Measurements from ENCODE around the gene SIRT3. TPM values are rescaled to one million over a fixed set of nuclear protein-coding genes. Genes with fewer than 3 reads are reported as not detected.
"Not testable (repeated sequence)": the region's sequence is repeated elsewhere in the genome, so short reads cannot be mapped to it uniquely, and the experiment has no call there.

Gene SIRT3
- total RNA-seq, 2 donors from 2014 or later: 16.1 to 22.0 TPM

DNA sequence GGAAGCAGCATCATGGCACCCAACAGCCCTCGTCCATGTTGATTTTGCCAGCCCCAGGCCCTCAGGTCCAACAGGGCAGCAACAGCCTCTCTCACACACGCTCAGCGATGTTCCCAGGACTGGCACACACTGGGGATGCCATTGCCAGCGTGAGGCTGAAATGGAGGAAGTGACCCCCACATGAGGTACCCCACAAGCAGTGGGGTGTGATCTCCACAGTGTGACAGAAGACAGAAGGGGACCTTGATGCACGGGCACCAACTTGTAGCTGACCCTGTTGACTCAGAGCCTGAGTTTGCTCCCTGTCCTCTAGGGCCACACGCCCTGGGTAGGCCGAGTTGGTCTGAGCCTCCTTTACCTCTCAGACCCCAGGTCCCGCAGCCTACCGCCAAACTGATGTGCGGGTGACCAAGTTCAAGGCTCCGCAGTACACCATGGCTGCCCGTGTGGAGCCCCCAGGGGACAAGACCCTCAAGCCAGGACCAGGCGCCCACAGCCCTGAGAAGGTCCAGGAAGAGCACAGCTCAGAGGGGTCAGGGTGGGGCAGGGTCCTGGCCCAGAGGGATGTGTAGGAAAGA is 37.0 kb downstream of the SIRT3 start:
- DNase-seq (ENCODE audit: low spot score): no peak
- no peaks in the 10 kb centered on the region for H3K9me3 ChIP-seq
- H3K36me3 ChIP-seq: peaks cover 9% of the 10 kb centered on the region
- no peaks in the 10 kb centered on the region for H3K27me3 ChIP-seq (replicated peaks; ENCODE audit: insufficient read depth)
- no peak overlapping the region for H3K4me3 ChIP-seq
- peaks cover 0 to 9% of the 10 kb centered on the region in 2 donors for H3K4me1 ChIP-seq (ENCODE audit: control insufficient read depth in 1 of 2, low read depth in 2 of 2)
- ATAC-seq (ENCODE audit: insufficient number of reproducible peaks, low FRiP score, low read depth): no peak
- TF ChIP-seq, protein P1, sequence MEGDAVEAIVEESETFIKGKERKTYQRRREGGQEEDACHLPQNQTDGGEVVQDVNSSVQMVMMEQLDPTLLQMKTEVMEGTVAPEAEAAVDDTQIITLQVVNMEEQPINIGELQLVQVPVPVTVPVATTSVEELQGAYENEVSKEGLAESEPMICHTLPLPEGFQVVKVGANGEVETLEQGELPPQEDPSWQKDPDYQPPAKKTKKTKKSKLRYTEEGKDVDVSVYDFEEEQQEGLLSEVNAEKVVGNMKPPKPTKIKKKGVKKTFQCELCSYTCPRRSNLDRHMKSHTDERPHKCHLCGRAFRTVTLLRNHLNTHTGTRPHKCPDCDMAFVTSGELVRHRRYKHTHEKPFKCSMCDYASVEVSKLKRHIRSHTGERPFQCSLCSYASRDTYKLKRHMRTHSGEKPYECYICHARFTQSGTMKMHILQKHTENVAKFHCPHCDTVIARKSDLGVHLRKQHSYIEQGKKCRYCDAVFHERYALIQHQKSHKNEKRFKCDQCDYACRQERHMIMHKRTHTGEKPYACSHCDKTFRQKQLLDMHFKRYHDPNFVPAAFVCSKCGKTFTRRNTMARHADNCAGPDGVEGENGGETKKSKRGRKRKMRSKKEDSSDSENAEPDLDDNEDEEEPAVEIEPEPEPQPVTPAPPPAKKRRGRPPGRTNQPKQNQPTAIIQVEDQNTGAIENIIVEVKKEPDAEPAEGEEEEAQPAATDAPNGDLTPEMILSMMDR (IDR thresholded peaks at IDR 0.05): no peak
- no peak overlapping the region for H3K27ac ChIP-seq

DNA sequence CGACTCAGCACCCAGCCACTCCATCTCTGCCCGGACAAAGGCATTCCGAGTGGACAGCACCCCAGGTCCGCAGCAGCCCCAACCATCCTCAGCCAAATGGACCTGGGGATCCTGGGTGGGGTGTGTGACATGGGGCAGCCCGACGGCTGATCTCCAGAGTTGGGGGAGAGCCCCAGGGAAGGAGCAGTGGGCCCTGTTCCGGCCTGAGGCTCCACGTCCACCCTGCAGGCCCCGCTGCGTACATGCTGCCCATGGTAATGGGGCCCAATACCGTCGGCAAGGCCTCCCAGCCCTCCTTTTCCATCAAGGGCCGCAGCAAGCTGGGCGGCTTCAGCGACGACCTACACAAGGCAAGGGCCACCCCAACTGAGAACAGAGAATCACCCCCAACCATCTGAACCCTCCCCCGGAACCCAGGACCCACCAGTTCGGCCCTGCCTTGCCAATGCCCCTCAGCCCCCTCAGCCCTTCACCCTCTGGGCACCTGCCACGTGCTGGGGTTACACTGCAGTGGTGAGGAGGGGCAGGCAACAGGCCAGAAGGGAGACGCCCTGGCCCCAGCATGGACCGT is 37.8 kb downstream of the SIRT3 start:
- Histone ChIP-seq H3K36me3 (peaks cover 9% of the 10 kb centered on the region), H3K4me1 (ENCODE audit: control insufficient read depth in 1 of 2, low read depth in 2 of 2) (peaks cover 0 to 1% of the 10 kb centered on the region in 2 donors), H3K27ac (no peak overlapping the region), H3K4me3 (no peak overlapping the region), H3K27me3 (replicated peaks; ENCODE audit: insufficient read depth) (no peaks in the 10 kb centered on the region), H3K9me3 (no peaks in the 10 kb centered on the region)
- ATAC-seq (ENCODE audit: insufficient number of reproducible peaks, low FRiP score, low read depth): no peak
- TF ChIP-seq, protein P1 (IDR thresholded peaks at IDR 0.05): no peak
- DNase-seq (ENCODE audit: low spot score): no peak

DNA sequence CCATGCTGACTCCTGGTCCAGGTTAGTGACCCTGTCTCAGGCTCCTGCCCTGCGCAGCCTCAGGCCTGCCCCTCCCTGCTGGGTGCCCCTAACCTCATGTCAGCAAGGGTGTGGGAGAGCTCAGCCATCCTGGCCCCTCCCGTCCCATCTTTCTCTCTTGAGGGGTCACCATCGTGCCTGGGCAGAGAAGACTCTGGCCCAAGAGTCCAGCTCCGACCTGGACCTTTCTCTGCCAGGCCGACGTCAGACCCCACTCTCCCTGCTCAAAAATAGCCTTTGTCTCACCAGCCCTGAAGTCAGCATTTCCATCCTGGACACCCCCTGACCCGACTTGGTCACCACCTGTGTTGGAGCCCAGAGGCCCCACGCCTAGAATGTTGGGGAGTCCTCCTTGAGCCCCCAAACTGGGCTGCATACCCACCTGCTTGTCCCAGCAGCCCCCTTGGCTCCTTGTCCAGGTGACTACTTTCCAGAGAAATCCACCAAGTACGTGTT is 38.4 kb downstream of the SIRT3 start:
- TF ChIP-seq, protein P1 (IDR thresholded peaks at IDR 0.05): no peak
- no peaks in the 10 kb centered on the region for H3K4me1 ChIP-seq (ENCODE audit: control insufficient read depth in 1 of 2, low read depth in 2 of 2)
- H3K27ac ChIP-seq: no peak overlapping the region
- no peak overlapping the region for H3K4me3 ChIP-seq
- no peak for ATAC-seq (ENCODE audit: insufficient number of reproducible peaks, low FRiP score, low read depth)
- no peak for DNase-seq (ENCODE audit: low spot score)
- H3K27me3 ChIP-seq (replicated peaks; ENCODE audit: insufficient read depth): no peaks in the 10 kb centered on the region
- H3K36me3 ChIP-seq: peaks cover 9% of the 10 kb centered on the region
- H3K9me3 ChIP-seq: no peaks in the 10 kb centered on the region

DNA sequence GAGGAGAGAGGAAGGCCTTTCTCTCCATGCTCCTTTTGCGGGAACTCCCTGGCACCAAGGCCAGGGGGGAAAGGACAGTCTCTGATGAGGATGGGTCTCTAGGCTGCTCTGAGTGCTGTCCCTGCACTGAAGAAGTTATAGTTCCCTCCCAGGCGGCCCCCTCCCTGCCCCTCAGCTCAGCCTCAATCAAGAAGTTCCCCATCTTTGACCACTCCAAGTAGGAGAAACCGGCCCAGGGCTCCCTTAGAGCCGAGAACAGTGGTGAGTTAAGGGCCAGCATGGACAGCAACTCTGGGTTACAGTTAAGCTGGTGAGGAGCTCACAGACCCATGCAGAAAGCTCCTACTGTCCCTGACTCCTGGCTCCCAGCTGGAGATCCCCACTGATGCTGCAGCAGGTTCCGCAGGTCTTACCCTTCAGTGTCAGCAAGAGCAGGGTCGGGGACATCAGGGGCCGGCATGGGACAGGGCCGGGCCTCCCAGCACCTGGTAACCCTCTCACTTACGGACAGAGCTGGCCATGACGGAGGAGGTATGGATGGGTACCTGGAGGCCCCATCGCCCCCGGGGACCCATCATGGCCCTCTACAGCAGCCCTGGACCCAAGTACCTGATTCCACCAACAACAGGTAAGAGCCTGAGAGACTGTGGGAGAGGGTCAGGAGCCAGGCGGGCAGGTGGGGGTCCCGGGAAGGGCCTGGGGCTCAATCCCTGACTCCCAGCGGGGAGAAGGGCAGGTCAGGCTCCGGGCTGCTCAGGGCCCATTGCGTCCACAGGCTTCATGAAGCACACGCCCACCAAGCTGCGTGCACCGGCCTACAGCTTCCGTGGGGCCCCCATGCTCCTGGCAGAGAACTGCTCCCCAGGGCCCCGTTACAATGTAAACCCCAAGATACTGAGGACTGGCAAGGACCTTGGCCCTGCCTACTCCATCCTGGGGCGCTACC is 39.1 kb downstream of the SIRT3 start:
- H3K27me3 ChIP-seq (replicated peaks; ENCODE audit: insufficient read depth): no peaks in the 10 kb centered on the region

DNA sequence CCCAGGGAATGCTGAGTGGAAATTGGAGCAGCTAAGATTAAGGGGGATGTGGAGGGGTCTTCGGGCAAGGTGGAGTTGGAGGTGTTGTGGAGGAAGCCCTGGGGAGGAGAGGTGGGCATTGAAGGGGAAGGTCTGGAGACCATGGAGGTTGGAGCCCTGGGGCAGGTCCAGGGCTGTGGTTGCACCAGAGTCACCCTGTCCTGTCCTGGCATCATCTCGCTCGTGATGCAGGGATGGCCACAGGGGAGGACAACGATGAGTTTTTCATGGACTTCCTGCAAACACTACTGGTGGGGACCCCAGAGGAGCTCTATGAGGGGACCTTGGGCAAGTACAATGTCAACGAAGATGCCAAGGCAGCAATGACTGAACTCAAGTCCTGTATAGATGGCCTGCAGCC is 42.7 kb downstream of the SIRT3 start:
- DNase-seq (ENCODE audit: low spot score); H3K4me1 ChIP-seq (ENCODE audit: control insufficient read depth in 1 of 2, low read depth in 2 of 2); ATAC-seq (ENCODE audit: insufficient number of reproducible peaks, low FRiP score, low read depth); H3K4me3 ChIP-seq; H3K36me3 ChIP-seq; H3K27me3 ChIP-seq (replicated peaks; ENCODE audit: insufficient read depth); H3K27ac ChIP-seq; H3K9me3 ChIP-seq: not testable (repeated sequence)

More for the DNA sequence above, 39.1 kb downstream of the SIRT3 start:
- Histone ChIP-seq H3K4me3 (no peak overlapping the region), H3K36me3 (peaks cover 9% of the 10 kb centered on the region), H3K4me1 (ENCODE audit: control insufficient read depth in 1 of 2, low read depth in 2 of 2) (no peaks in the 10 kb centered on the region), H3K9me3 (no peaks in the 10 kb centered on the region), H3K27ac (no peak overlapping the region)
- DNase-seq (ENCODE audit: low spot score): no peak
- no peak for ATAC-seq (ENCODE audit: insufficient number of reproducible peaks, low FRiP score, low read depth)
- TF ChIP-seq, protein P1 (IDR thresholded peaks at IDR 0.05): no peak

DNA sequence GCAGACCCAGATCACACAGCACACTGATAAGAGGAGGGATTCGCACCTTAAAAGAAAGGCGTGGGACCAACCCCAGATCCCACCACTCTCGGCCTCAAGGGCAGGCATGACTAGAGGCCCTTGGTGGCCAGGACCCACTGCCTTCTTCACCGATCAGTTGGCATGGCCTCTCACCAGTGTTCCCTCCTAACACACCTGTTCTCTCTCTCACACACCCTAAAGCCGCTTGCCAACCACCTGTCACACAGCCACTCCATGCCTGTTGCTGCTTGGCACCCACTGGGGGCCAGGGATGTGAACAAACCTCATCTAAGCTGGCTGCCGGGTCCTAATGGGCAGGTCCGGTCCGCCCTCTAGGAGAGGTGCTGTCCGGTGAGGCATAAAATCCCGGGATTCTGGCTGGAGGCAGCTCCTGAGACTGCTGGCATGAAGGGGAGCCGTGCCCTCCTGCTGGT is 43.4 kb downstream of the SIRT3 start, which contains the start of gene SCGB1C1:
Gene SCGB1C1, plus strand, starts transcription at position 405 of the 455 bp plus-strand sequence. Its CDS starts 22 bp downstream, at position 427.
- DNase-seq (ENCODE audit: low spot score); H3K27ac ChIP-seq; H3K36me3 ChIP-seq; H3K27me3 ChIP-seq (replicated peaks; ENCODE audit: insufficient read depth); H3K4me3 ChIP-seq; H3K4me1 ChIP-seq (ENCODE audit: control insufficient read depth in 1 of 2, low read depth in 2 of 2); H3K9me3 ChIP-seq; ATAC-seq (ENCODE audit: insufficient number of reproducible peaks, low FRiP score, low read depth): not testable (repeated sequence)

Data from thoracic aorta (tissue), 2 donors.